ENCODE results near the gene LRRFIP1. TPM values are rescaled to one million over a fixed set of nuclear protein-coding genes. Genes with fewer than 3 reads are reported as not detected.

LRRFIP1 gene
- total RNA-seq, 1 donor: 49.0 TPM

DNA sequence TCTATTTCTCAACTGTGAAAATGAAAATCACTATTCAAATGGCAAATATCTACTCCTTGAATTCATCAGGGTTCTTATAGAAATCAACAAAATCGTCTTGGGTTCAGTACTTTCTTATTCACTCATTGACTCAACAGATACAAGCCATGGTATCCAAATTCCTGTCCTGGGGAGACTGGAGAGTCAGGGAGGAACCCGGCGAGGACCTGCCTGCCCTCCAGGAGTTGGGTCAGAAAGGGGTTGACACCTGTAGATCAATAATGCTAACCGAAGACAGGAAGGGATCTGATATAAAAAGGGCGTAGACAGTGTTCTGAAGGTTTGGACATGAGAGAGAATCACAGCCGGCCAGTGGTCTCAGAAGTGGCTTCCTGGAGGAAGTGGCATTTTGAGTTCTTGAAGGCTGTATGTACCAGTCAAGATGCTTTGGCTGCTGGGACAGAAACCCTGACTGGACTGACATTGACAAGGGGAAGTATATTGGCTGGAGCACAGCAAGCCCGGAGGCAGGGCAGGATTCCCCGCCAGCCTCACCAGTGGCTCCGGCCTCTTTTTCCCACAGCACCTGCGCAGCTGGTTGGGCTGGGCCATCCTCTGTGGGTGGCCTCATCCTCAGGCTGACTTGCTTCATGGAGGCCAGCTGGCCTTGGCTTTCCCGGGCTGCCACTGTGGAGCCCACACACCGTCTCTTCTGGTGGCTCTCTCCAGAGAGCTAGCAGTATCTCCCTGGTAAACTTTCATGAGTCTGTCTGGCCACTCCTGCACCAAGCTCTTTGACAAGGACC lies 3.0 kb downstream of the LRRFIP1 start:
- DNase-seq (ENCODE audit: low read depth): no peak
- no peak overlapping the region for H3K4me3 ChIP-seq (ENCODE audit: low read depth, low read length)
- TF ChIP-seq, protein P1, sequence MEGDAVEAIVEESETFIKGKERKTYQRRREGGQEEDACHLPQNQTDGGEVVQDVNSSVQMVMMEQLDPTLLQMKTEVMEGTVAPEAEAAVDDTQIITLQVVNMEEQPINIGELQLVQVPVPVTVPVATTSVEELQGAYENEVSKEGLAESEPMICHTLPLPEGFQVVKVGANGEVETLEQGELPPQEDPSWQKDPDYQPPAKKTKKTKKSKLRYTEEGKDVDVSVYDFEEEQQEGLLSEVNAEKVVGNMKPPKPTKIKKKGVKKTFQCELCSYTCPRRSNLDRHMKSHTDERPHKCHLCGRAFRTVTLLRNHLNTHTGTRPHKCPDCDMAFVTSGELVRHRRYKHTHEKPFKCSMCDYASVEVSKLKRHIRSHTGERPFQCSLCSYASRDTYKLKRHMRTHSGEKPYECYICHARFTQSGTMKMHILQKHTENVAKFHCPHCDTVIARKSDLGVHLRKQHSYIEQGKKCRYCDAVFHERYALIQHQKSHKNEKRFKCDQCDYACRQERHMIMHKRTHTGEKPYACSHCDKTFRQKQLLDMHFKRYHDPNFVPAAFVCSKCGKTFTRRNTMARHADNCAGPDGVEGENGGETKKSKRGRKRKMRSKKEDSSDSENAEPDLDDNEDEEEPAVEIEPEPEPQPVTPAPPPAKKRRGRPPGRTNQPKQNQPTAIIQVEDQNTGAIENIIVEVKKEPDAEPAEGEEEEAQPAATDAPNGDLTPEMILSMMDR (IDR thresholded peaks at IDR 0.05; ENCODE audit: insufficient read depth, low read length): no peak

DNA sequence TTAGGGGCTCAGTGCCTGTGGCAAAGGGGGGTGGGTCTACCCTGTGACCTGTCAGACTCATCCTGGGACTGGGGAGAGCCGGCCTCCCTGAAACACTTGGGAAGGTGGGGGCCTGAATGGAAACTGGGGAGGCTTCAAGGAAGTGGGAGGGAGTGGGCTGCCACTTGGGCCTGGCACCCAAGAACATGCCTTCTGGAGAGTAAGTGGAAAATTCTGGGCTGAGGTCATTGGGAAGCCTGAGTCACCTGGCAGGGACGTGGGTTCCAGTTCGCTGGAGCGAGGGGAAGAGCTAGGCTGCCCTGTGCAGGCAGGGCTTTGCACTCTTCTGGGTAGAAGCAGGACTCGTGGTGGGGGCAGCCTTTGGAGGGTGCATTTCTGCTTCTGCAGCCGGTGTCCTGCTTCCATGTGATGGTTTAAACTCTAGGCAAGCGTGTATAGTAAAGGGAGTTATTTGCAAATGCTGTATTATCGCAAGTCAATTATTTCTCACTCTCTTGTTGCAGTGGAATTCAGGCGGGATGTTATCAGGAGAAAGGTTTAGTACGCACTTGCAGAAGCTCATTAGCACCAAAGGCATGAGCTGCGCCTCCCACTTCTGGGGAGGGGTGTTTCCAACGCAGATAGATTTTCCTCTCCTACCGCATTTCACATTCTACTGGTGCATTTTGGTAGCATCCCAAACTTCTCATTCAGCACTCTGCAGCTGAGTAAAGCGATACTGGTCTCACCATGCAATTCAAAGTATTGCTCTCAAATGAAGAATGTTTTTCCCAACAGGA lies 3.8 kb downstream of the LRRFIP1 start:
- TF ChIP-seq, protein P1 (IDR thresholded peaks at IDR 0.05; ENCODE audit: insufficient read depth, low read length): no peak
- H3K4me3 ChIP-seq (ENCODE audit: low read depth, low read length): no peak overlapping the region
- no peak for DNase-seq (ENCODE audit: low read depth)

DNA sequence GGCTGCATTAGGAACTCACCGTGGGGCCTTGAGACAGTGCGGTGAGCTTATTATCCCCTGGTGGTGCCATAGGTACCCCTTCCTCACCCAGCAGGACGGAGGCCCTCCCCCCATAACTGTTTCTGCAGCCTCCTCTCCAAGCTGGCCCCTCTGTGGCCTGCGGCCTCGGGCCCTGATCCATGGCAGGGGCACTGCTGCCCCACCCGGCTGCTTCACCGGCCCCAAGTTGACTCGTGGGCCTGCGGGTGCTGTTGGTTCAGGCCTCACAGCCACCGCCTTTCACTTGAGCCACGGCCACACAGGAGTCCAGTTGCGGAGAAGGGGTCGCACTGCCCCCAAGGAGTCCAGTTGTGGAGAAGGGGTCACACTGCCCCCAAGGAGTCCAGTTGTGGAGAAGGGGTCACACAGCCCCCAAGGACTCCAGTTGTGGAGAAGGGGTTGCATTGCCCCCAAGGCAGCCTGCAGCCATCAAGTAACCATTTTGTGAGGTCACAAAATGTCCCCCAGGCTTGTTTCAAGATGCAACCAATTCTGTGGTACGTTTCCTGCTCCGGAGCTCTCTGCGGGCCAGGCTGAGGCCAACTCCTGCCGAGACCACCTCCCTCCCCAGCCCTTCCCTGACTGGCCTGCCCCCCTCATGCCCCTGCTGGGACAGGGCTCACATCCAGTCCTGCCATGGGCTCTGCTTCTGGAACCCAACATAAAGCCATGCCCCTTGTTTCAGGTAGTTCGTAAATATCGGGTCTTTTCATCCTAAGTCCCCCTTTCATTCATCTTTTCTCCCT lies 4.6 kb downstream of the LRRFIP1 start:
- TF ChIP-seq, protein P1 (IDR thresholded peaks at IDR 0.05; ENCODE audit: insufficient read depth, low read length): no peak
- no peak overlapping the region for H3K4me3 ChIP-seq (ENCODE audit: low read depth, low read length)

DNA sequence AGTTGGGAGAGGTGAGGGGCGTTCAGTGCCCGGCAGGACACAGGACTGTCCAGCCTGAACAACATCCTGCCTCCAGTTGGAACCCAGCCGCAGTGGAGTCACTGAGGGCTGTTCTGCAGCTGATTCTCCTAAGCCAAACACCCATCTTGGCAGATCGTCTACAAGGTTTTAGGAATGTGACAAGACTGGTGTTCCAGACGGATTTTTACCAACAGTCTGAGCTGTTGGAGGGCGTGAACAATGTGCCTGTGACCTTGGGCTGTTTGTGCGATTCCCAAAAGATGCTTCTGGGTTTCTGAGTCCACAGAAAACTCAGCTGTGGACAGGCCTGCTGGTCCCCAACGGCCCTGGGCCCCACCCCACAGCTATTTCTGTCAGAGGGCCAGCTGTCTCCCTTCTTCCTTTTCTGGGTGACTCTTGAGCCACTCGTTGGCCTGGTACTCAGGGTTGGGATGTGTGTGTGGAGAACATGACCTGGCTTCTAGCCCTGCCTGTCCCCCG lies 5.7 kb downstream of the LRRFIP1 start:
- no peak overlapping the region for H3K4me3 ChIP-seq (ENCODE audit: low read depth, low read length)
- TF ChIP-seq, protein P1 (IDR thresholded peaks at IDR 0.05; ENCODE audit: insufficient read depth, low read length): no peak
- no peak for DNase-seq (ENCODE audit: low read depth)

More for the DNA sequence above, 4.6 kb downstream of the LRRFIP1 start:
- DNase-seq (ENCODE audit: low read depth): no peak

DNA sequence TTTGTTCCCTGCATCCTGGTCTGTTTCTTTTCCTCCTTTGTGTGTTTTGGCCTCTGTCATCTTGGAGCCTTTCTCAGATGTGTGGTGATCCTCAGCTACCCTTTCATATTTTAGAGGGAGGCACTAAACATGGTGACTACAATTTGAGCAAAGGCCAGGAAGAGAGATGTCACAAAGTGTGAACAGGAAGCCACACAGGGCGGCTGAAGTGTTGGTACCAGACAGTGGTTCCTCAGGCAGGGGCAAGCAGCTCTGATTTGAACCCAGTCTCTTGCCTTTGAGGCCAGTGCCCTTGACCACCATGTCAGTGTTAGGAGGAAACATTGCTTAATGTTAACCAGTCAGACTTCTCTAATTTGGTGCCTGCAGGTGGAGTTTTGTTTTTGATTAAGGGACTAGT lies 9.2 kb downstream of the LRRFIP1 start:
- no peak for DNase-seq (ENCODE audit: low read depth)
- no peak overlapping the region for H3K4me3 ChIP-seq (ENCODE audit: low read depth, low read length)
- TF ChIP-seq, protein P1 (IDR thresholded peaks at IDR 0.05; ENCODE audit: insufficient read depth, low read length): no peak

DNA sequence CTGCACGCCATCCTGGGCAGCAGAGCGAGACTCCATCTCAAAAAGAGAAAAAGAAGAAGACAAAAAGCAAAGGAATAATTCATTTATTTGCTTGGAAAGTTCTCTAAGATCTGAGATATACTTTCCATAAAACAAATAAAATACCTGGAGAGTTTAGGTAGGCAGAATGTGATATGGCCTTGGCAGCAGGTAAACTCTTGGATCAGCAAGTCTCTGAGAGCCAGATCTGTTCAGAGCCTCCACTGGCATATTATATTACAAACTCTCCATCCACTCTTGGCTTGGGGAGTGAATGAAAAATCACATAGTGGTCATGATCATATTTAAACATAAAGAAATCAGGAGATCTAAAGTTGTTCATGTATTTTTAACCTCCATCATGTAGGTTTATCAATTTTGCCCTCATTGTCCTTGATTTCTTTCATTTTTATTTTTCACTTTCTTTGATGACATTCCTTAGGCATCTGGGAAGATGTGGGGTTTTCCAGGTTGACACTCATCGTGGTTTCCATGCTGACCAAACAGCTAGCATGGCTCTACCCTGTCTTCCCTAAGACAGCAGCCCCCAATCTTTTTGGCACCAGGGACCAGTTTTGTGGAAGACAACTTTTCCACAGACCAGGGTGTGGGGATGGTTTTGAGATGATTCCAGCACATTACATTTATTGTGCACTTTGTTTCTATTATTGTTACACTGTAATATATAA lies 10.2 kb downstream of the LRRFIP1 start:
- H3K4me3 ChIP-seq (ENCODE audit: low read depth, low read length): no peak overlapping the region
- DNase-seq (ENCODE audit: low read depth): no peak
- TF ChIP-seq, protein P1 (IDR thresholded peaks at IDR 0.05; ENCODE audit: insufficient read depth, low read length): no peak

Measured in fibroblast of the aortic adventitia (primary cell).